GM11168 (cell line): ENCODE results near the gene ACADSB.

ENCODE experiments used
- in situ Hi-C: fragments of 300-500 bp; cut with MboI; formaldehyde crosslinking; loops from one replicate; pipeline ENCODE4 v1.12.0; 2022; ENCODE audit warnings: low sequenced_read_pairs; ENCODE audit not compliant: unreplicated experiment

Gene ACADSB

DNA sequence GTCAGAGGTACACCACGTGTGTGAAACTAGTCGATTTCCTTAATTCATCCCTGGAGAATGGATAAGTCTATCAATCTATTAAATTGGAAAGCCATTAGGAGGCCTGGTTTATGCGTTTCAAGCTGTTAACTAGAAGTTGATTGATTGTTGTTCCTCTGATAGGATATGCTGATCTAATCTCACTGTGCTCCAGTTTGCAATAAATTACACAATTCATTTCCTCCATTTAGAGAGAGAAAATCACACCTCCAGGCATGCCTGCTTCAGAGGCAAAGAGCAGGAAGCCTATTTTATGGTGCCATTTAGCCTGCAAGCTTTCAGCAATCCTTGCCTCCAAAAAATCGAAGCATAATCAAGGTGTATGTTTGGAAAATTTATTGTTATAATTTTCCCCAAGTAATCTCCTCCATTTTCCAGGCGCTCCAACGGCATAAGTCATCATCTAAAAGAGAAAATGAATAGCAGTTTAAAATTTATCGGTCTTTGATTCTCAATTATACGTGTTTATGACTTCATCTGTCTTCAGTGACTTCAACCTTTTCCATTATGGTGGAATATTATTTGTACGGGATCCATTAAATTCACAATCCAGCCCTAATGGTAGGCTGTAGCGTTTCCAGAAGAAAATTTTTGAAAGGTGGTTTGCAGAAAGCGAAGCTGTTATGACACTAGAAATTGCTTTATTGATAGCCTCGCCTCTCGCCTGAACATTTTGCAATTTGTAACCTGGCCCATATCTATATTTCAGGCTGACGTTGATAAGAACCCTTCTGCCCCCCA, 84.0 kb downstream of the ACADSB start:
- in situ Hi-C loops = no loop called here

DNA sequence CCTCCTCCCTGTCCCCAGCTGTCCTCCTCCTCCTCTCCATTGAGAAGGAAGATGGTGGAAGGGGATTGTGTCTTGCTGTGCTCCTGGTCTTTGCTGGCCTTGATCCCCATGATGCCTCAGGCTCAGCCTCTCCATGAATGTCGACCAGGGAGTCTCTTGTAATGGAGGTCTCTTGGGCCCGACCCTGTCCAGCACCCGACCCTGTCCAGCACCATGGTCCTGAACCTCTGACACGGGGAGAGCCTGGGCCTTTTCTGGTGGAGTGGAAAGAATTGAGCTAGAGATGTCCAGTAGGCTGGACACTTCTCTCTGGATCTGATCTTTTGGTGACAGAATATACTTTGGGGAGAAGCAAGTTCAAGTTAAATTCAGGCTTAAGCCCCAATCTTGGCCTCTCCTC, 84.7 kb downstream of the ACADSB start:
- in situ Hi-C loops = no loop called here

DNA sequence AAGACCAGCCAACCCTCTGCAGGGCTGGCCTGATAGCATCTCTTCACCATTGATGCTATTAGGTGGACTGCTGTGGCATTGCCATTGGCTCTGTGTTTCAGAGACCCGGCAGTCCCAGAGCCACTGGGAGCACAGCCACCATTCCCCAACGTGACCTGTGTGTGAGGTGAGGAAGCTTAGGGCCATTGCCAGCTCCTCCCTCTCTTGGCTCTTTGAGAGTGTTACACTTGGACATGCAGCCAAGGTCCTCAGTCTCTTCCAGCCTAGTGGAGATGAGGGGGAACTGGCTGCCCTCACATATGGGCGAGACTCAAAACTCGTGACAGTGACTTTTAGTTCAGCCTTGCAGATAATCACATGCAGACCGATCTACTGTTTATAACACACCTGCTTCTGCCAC, 87.6 kb downstream of the ACADSB start:
- in situ Hi-C loops = no loop called here

DNA sequence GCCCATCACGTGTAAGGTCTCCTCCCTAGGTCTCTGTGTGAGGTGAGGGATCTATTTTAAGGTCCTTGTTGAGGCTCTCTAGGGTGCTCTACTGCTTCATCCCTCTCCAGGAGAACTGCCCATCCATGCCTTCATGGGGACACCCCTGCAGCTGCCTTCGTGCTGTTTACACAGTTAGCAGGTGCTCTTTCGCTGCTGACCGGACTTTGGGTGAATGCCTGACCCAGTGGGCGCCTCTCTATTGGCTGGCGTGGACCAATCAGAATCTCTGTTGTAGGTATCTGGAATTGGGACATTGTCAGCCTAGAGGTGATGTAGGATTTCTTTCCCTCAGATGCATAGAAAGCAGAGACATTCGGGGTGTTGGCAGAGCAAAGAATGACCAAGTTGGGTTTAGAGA, 88.2 kb downstream of the ACADSB start:
- in situ Hi-C loops = no loop called here

DNA sequence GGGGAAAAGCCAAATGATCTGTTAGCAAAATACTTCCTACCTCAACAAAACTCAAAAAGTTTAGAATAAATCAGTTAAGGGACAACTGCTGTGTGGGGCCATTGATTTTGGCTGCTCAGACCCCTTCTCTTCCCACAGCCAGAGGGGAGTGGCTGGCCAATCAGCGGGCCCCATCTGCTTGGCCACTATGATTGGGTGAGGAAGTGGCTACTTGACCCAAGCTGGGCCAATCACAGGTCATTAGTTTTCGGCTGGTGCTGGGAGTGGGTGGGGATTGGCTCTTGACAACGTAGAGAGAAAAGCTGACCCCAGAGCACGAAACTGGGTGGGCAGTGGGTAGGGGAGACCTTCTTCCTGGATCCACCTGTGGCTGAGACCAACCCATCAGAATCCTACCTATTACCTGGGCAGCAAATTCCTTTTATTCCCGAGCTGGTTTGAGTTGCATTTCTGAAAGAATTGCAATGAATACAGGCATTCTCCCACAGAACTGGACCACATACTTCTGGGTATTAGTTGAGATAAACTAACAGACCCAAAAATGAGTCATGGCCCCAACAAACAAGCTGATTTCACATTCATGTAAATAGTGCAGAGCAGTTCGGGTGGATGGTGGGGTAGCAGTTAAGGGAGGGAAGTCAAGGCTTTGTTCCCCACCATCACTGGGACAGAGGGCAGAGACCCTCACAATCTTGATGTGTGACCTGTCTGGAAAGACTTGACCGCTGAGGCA, 91.4 kb downstream of the ACADSB start:
- in situ Hi-C loops = loop anchor here (25.0 kb wide), 1 partner anchor 862 kb away; no protein-coding TSS in a partner anchor

DNA sequence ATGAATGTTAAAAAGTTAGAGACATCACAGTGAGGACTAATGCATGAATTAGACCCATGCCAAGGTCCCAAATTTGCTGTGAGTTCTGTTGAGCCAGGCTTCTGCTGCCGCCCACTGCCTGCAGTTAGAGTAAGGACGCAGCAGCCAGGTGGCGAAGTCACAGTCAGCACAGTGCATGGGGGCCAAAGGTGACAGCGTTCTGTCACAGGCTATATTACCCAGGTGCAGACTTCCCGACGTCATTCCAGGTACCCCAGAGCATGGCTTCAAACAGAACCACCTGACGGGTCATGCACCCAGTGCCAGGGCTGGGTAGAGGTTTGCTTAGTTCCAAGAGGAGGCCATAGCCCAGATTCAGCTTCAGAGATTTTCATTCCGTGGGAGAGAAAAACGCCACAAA, 93.1 kb downstream of the ACADSB start:
- in situ Hi-C loops = loop anchor here (25.0 kb wide), 1 partner anchor 860 kb away; no protein-coding TSS in a partner anchor

DNA sequence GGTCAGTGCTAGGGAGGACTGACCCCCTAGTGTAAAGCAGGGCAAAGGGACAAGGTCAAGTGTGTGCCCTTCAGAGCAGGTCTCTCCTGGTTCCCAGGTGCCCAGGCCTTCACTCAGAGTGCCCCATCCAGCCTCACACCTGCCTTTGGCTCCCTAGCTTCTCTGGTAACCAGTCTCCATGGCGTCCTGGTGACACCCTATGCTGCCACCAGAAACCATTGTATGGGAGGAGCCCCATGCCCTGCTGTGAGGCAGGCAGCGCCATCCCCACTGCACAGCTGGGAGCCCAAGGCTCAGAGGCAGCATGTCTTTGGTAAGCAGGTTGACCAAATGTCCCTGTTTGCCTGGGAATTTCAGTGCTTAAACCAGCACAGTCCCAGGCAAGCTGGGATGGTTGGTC, 93.9 kb downstream of the ACADSB start:
- in situ Hi-C loops = loop anchor here (25.0 kb wide), 1 partner anchor 860 kb away; no protein-coding TSS in a partner anchor

DNA sequence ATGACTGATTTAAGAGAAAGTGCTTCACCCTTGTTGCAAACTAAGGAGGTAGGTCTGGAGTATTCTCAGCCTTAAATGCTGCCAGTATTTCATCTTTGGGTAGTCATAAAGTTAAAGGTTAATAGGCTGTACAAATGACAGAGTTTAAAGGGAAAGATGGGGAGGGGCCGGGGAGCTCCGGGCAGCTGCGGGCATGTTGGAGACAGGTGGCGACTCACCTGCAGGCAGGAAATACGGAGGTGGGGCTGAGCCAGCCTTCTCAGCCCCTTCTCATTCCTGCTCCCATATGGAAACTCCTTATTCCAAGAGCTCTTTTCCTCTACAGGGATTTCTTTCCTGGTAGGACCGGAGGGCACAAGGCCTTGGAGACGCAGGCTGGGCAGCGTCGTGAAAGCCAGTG, 95.1 kb downstream of the ACADSB start:
- in situ Hi-C loops = loop anchor here (25.0 kb wide), 1 partner anchor 858 kb away; no protein-coding TSS in a partner anchor
